A673 (cell line): Measurements from ENCODE around the gene RNF157. TPM values are rescaled to one million over a fixed set of nuclear protein-coding genes. Genes with fewer than 3 reads are reported as not detected.

ENCODE experiments used
- BruUV-seq: library from RNA; stranded (reverse); fragments of 400-500 nt; replicated peaks from 2 replicates; lab custom pipeline; 2021; lab: Mats Ljungman, UMichigan
- CTCF ChIA-PET: fragments of 300-600 bp; sonication (Branson Sonifier 250); formaldehyde crosslinking; loops from one replicate; lab custom pipeline; 2022; ENCODE audit warnings: antibody characterized with exemption; lab: Charles Lee
- POLR2A ChIA-PET: fragments of 300-600 bp; sonication (Branson Sonifier 250); formaldehyde crosslinking; loops from one replicate; lab custom pipeline; 2022; ENCODE audit warnings: antibody characterized with exemption; ENCODE audit not compliant: low non-redundant PET; lab: Charles Lee
- DNase-seq: peaks from one replicate; pipeline ENCODE4 v3.0.0-alpha.2; 2015; ENCODE audit warnings: low spot score
- H3K27ac ChIP-seq: fragments of 200-600 bp; sonication (generic); 2 replicates; pipeline ENCODE4 v1.5.1; 2016; ENCODE audit warnings: mixed run types, low read depth, mild to moderate bottlenecking, mixed read lengths, antibody characterized with exemption, low read length; ENCODE audit not compliant: poor library complexity, severe bottlenecking
- H3K27me3 ChIP-seq: fragments of 200-600 bp; sonication (generic); replicated peaks from 2 replicates; pipeline ENCODE4 v1.6.1; 2017; ENCODE audit warnings: mixed run types, low read depth, mild to moderate bottlenecking, mixed read lengths, antibody characterized with exemption, low read length; ENCODE audit not compliant: insufficient read depth, poor library complexity
- H3K36me3 ChIP-seq: fragments of 200-600 bp; sonication (generic); 2 replicates; pipeline ENCODE4 v1.6.1; 2016; ENCODE audit warnings: mixed run types, mild to moderate bottlenecking, mixed read lengths, antibody characterized with exemption, low read length; ENCODE audit not compliant: insufficient read depth, poor library complexity, severe bottlenecking
- H3K4me1 ChIP-seq: fragments of 200-600 bp; sonication (generic); 2 replicates; pipeline ENCODE4 v1.6.1; 2017; ENCODE audit warnings: mixed run types, mild to moderate bottlenecking, mixed read lengths, antibody characterized with exemption, low read length; ENCODE audit not compliant: insufficient read depth, poor library complexity, severe bottlenecking
- H3K4me3 ChIP-seq: fragments of 200-600 bp; sonication (generic); 2 replicates; pipeline ENCODE4 v1.5.1; 2016; ENCODE audit warnings: low read depth, mixed run types, mild to moderate bottlenecking, mixed read lengths, low read length; ENCODE audit not compliant: poor library complexity, severe bottlenecking
- H3K9me3 ChIP-seq: fragments of 200-600 bp; sonication (generic); 2 replicates; pipeline ENCODE4 v1.6.1; 2016; ENCODE audit warnings: mixed run types, low read depth, mild to moderate bottlenecking, mixed read lengths, antibody characterized with exemption, low read length; ENCODE audit not compliant: poor library complexity, severe bottlenecking
- CTCF ChIP-seq: fragments of 300-800, 200-600 bp; sonication (generic); conservative IDR thresholded peaks from 2 replicates; pipeline ENCODE4 v1.5.1; 2017; ENCODE audit warnings: low read depth, mild to moderate bottlenecking, antibody characterized with exemption, low read length, moderate library complexity, mixed read lengths
- EZH2 ChIP-seq: fragments of 200-600 bp; sonication (generic); IDR thresholded peaks from 2 replicates; pipeline ENCODE4 v1.6.1; 2017; ENCODE audit warnings: borderline replicate concordance, low read depth, mild to moderate bottlenecking, mixed read lengths, antibody characterized with exemption, low read length; ENCODE audit not compliant: poor library complexity, severe bottlenecking
- intact Hi-C: fragments of 100-400 bp; cut with micrococcal nuclease; formaldehyde crosslinking; loops from one replicate; pipeline ENCODE4 v1.10.0; 2022; ENCODE audit not compliant: unreplicated experiment
- total RNA-seq: library from RNA; stranded (reverse); gene quantifications from 2 replicates; pipeline ENCODE4 v1.2.3, GENCODE V29; 2021

Gene RNF157
- total RNA-seq, 1 experiment from 2014 or later = 0.56 TPM

GRCh38 chr17:76107509-76107908 lies 132.8 kb downstream of the RNF157 start:
- Histone ChIP-seq H3K36me3 (no peaks in the 10 kb centered on the region), H3K27ac (no peak overlapping the region), H3K4me1 (peaks cover 5% of the 10 kb centered on the region), H3K9me3 (no peaks in the 10 kb centered on the region), H3K27me3 (no peaks in the 10 kb centered on the region), H3K4me3 (no peak overlapping the region)
- TF ChIP-seq CTCF (peak; percentile 54), EZH2 (no peak)
- intact Hi-C loops = no loop called here
- CTCF ChIA-PET = no interaction called here
- no TSS peak for BruUV-seq
- peak; percentile 43 for DNase-seq
- POLR2A ChIA-PET = no interaction called here

- H3K27me3 ChIP-seq = no peaks in the 10 kb centered on the region
- TF ChIP-seq CTCF = no peak
- TF ChIP-seq EZH2 = no peak
- CTCF ChIA-PET = interaction anchor here (0.7 kb wide), 1 partner anchor 101 kb away, joined by 7 read pairs; no protein-coding TSS in a partner anchor
- peaks cover 10% of the 10 kb centered on the region for H3K4me1 ChIP-seq
- no peak overlapping the region for H3K4me3 ChIP-seq
- no peaks in the 10 kb centered on the region for H3K9me3 ChIP-seq
- no peak for DNase-seq
- H3K27ac ChIP-seq = no peak overlapping the region
- POLR2A ChIA-PET = no interaction called here
- BruUV-seq = no TSS peak
- intact Hi-C loops = no loop called here
- H3K36me3 ChIP-seq = peaks cover 1% of the 10 kb centered on the region
Measured at GRCh38 chr17:76106703-76107102, 133.6 kb downstream of the RNF157 start.

GRCh38 chr17:76104896-76105231 lies 135.4 kb downstream of the RNF157 start:
- Histone ChIP-seq H3K9me3 (no peaks in the 10 kb centered on the region), H3K27me3 (no peaks in the 10 kb centered on the region), H3K36me3 (peaks cover 14% of the 10 kb centered on the region), H3K4me3 (no peak overlapping the region), H3K27ac (no peak overlapping the region), H3K4me1 (peaks cover 10% of the 10 kb centered on the region)
- no TSS peak for BruUV-seq
- TF ChIP-seq EZH2 = no peak
- no peak for TF ChIP-seq CTCF
- CTCF ChIA-PET = no interaction called here
- POLR2A ChIA-PET = no interaction called here
- DNase-seq = no peak
- intact Hi-C loops = no loop called here
